ENCODE results near the gene BPHL.
"Not testable (repeated sequence)": the region's sequence is repeated elsewhere in the genome, so short reads cannot be mapped to it uniquely, and the experiment has no call there.

Gene BPHL

GRCh38 chr6:3196770-3197169 is 78.3 kb downstream of the BPHL start:
- H3K4me3 ChIP-seq (ENCODE audit: low read length): no peak overlapping the region
- no peak for DNase-seq (ENCODE audit: low read depth)
- no peak for TF ChIP-seq CTCF (IDR thresholded peaks at IDR 0.05; ENCODE audit: insufficient read depth, low read depth, low read length, missing control alignments)

- DNase-seq (ENCODE audit: low read depth); H3K4me3 ChIP-seq (ENCODE audit: low read length): not testable (repeated sequence)
Measured at GRCh38 chr6:3197734-3198133, 79.2 kb downstream of the BPHL start.

GRCh38 chr6:3199382-3199781 is 80.9 kb downstream of the BPHL start:
- no peak for TF ChIP-seq CTCF (IDR thresholded peaks at IDR 0.05; ENCODE audit: insufficient read depth, low read depth, low read length, missing control alignments)
- H3K4me3 ChIP-seq (ENCODE audit: low read length): no peak overlapping the region
- no peak for DNase-seq (ENCODE audit: low read depth)

DNA sequence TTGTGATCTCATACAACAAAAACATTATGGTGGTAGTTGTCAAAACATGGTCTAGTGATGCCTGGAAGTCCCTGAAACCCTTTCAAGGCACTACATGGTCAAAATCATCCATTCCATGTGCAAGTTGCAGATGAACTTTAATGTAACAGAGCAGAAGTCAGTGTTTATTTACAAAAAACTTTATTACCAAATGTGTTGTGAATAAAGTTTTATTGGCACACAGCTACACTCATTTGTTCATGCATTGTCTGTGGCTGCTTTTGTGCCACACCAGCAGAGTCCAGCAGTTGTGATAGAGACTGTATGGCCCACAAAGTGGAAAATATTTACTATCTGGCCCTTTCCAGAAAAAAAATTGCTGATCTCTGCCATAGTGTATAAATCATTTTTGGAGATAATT is 82.2 kb downstream of the BPHL start:
- H3K4me3 ChIP-seq (ENCODE audit: low read length): no peak overlapping the region
- no peak for TF ChIP-seq CTCF (IDR thresholded peaks at IDR 0.05; ENCODE audit: insufficient read depth, low read depth, low read length, missing control alignments)
- no peak for DNase-seq (ENCODE audit: low read depth)

GRCh38 chr6:3201388-3201787 is 82.9 kb downstream of the BPHL start:
- no peak for DNase-seq (ENCODE audit: low read depth)
- no peak for TF ChIP-seq CTCF (IDR thresholded peaks at IDR 0.05; ENCODE audit: insufficient read depth, low read depth, low read length, missing control alignments)
- no peak overlapping the region for H3K4me3 ChIP-seq (ENCODE audit: low read length)

Data from epithelial cell of esophagus (primary cell).